OCI-LY3 (cell line): Measurements from ENCODE around the gene PIEZO2.

ENCODE experiments used
- CTCF ChIP-seq: fragments of 200-600, 300-600 bp; sonication (generic); IDR thresholded peaks from 2 replicates; pipeline ENCODE4 v1.5.1; 2014; ENCODE audit warnings: antibody characterized with exemption, low read length, low read depth
- EZH2phosphoT487 ChIP-seq: fragments of 200-600 bp; shearing (Covaris generic); IDR thresholded peaks from 2 replicates; pipeline ENCODE4 v1.6.1; 2018; ENCODE audit warnings: antibody characterized with exemption, mixed run types, low read depth

GRCh38 chr18:10949655-10950054, 199.7 kb downstream of the PIEZO2 start:
- no peak for TF ChIP-seq CTCF
- TF ChIP-seq EZH2phosphoT487: no peak
